Measurements from ENCODE around the gene SNAPC1. TPM values are rescaled to one million over a fixed set of nuclear protein-coding genes. Genes with fewer than 3 reads are reported as not detected.
"Not testable (repeated sequence)": the region's sequence is repeated elsewhere in the genome, so short reads cannot be mapped to it uniquely, and the experiment has no call there.

The SNAPC1 gene
- total RNA-seq, 2 experiments from 2014 or later, result 4.8 to 5.0 TPM

- H3K36me3 Mint-ChIP-seq (ENCODE audit: low read depth), result peaks cover 88% of the 10 kb centered on the region
- ChIA-PET POLR2A (interaction anchor here (0.7 kb wide), 1 partner anchor 18 kb away, joined by 3 read pairs; the partner anchor contains the start of gene SNAPC1), CTCF (interaction anchor here (1.0 to 1.2 kb wide), 2 partner anchors 19 to 464 kb away, joined by 4 read pairs; partner anchors contain the start of gene TMEM30B)
Observed at GRCh38 chr14:61744238-61744637, 18.0 kb upstream of the SNAPC1 start.

GRCh38 chr14:61746346-61746745, 15.9 kb upstream of the SNAPC1 start:
- ChIA-PET CTCF (interaction anchor here (0.7 kb wide), 2 partner anchors 12 to 17 kb away, joined by 3 to 4 read pairs; no protein-coding TSS in a partner anchor), POLR2A (interaction anchor here (0.6 to 7.1 kb wide), 3 partner anchors 14 to 46 kb away, joined by 3 to 37 read pairs (median 3); partner anchors contain the start of gene SNAPC1)
- H3K4me3 ChIP-seq (ENCODE audit: low read length); DNase-seq; H3K27ac ChIP-seq (ENCODE audit: low read depth in 1 of 2, low read length in 2 of 2); H3K4me1 ChIP-seq (ENCODE audit: insufficient read depth, low read length); H3K4me1 Mint-ChIP-seq (ENCODE audit: low read depth); H3K9me3 ChIP-seq (ENCODE audit: control insufficient read depth in 1 of 2, insufficient read depth in 1 of 2, low read length in 2 of 2); H3K9me3 Mint-ChIP-seq; H3K27me3 ChIP-seq (ENCODE audit: control insufficient read depth in 1 of 2, insufficient read depth in 2 of 2, low read length in 2 of 2); ATAC-seq (ENCODE audit: poor library complexity); H3K4me3 Mint-ChIP-seq; H3K27me3 Mint-ChIP-seq: not testable (repeated sequence)
- peaks cover 73% of the 10 kb centered on the region for H3K36me3 Mint-ChIP-seq (ENCODE audit: low read depth)
- intact Hi-C loops (cut with DNase I, micrococcal nuclease), result loop anchor here in 1 of 2 experiments (2.0 kb wide), 1 partner anchor 16 kb away; the partner anchor contains the start of gene SNAPC1
- peak overlapping the region; percentile 9 for H3K27ac Mint-ChIP-seq
- H3K36me3 ChIP-seq (ENCODE audit: insufficient read depth, low read length), result peaks cover 67% of the 10 kb centered on the region

More at GRCh38 chr14:61744238-61744637, 18.0 kb upstream of the SNAPC1 start:
- H3K27ac Mint-ChIP-seq, result no peak overlapping the region
- no peak for ATAC-seq (ENCODE audit: poor library complexity)
- no peak for DNase-seq
- intact Hi-C loops (cut with DNase I, micrococcal nuclease), result no loop called here
- Histone ChIP-seq H3K4me1 (ENCODE audit: insufficient read depth, low read length) (no peaks in the 10 kb centered on the region), H3K27ac (ENCODE audit: low read depth in 1 of 2, low read length in 2 of 2) (no peak overlapping the region), H3K27me3 (ENCODE audit: control insufficient read depth in 1 of 2, insufficient read depth in 2 of 2, low read length in 2 of 2) (no peaks in the 10 kb centered on the region), H3K4me3 (ENCODE audit: low read length) (no peak overlapping the region), H3K36me3 (ENCODE audit: insufficient read depth, low read length) (peaks cover 81% of the 10 kb centered on the region), H3K9me3 (ENCODE audit: control insufficient read depth in 1 of 2, insufficient read depth in 1 of 2, low read length in 2 of 2) (no peaks in the 10 kb centered on the region)
- H3K9me3 Mint-ChIP-seq, result no peaks in the 10 kb centered on the region
- no peak for TF ChIP-seq CTCF (IDR thresholded peaks at IDR 0.05)
- H3K4me3 Mint-ChIP-seq, result no peak overlapping the region
- no peaks in the 10 kb centered on the region for H3K27me3 Mint-ChIP-seq
- no peaks in the 10 kb centered on the region for H3K4me1 Mint-ChIP-seq (ENCODE audit: low read depth)

GRCh38 chr14:61746881-61747280, 15.3 kb upstream of the SNAPC1 start:
- H3K4me3 ChIP-seq (ENCODE audit: low read length), result no peak overlapping the region
- intact Hi-C loops (cut with DNase I, micrococcal nuclease), result loop anchor here in 1 of 2 experiments (2.0 kb wide), 1 partner anchor 16 kb away; the partner anchor contains the start of gene SNAPC1
- peaks cover 67% of the 10 kb centered on the region for H3K36me3 Mint-ChIP-seq (ENCODE audit: low read depth)
- peaks cover 7% of the 10 kb centered on the region for H3K4me1 ChIP-seq (ENCODE audit: insufficient read depth, low read length)
- POLR2A ChIA-PET, result interaction anchor here (7.1 kb wide), 1 partner anchor 15 kb away, joined by 37 read pairs; the partner anchor contains the start of gene SNAPC1
- H3K27me3 Mint-ChIP-seq, result no peaks in the 10 kb centered on the region
- H3K4me1 Mint-ChIP-seq (ENCODE audit: low read depth), result peaks cover 4% of the 10 kb centered on the region
- no peaks in the 10 kb centered on the region for H3K9me3 ChIP-seq (ENCODE audit: control insufficient read depth in 1 of 2, insufficient read depth in 1 of 2, low read length in 2 of 2)
- no peak for TF ChIP-seq CTCF (IDR thresholded peaks at IDR 0.05)
- DNase-seq (no peak), ATAC-seq (ENCODE audit: poor library complexity) (no peak)
- peaks cover 61% of the 10 kb centered on the region for H3K36me3 ChIP-seq (ENCODE audit: insufficient read depth, low read length)
- no peak overlapping the region for H3K27ac ChIP-seq (ENCODE audit: low read depth in 1 of 2, low read length in 2 of 2)
- H3K9me3 Mint-ChIP-seq, result no peaks in the 10 kb centered on the region
- no peaks in the 10 kb centered on the region for H3K27me3 ChIP-seq (ENCODE audit: control insufficient read depth in 1 of 2, insufficient read depth in 2 of 2, low read length in 2 of 2)
- CTCF ChIA-PET, result interaction anchor here (0.7 kb wide), 1 partner anchor 12 kb away, joined by 4 read pairs; no protein-coding TSS in a partner anchor
- H3K4me3 Mint-ChIP-seq, result no peak overlapping the region
- peak overlapping the region; percentile 9 for H3K27ac Mint-ChIP-seq

Measured in CD4-positive, alpha-beta T cell (primary cell).